ENCODE results near the gene ST7. TPM values are rescaled to one million over a fixed set of nuclear protein-coding genes. Genes with fewer than 3 reads are reported as not detected.
A peak's percentile ranks its signal among the peaks of the same experiment; 100 is the strongest.

ST7 gene
- polyA plus RNA-seq, 2 of the 4 experiments (the other 2 are of a cell fraction), result 16.2 to 26.0 TPM

GRCh38 chr7:117014099-117014656 is 60.9 kb downstream of the ST7 start (continued):
- TF ChIP-seq ELK1 (IDR thresholded peaks at IDR 0.05; ENCODE audit: low read depth, low read length), result no peak
- no peak for TF ChIP-seq EHMT2 (IDR thresholded peaks at IDR 0.05; ENCODE audit: low read depth)
- no peak for TF ChIP-seq PHF8 (IDR thresholded peaks at IDR 0.05; ENCODE audit: borderline replicate concordance, low read depth)
- no peak for TF ChIP-seq HES2 (IDR thresholded peaks at IDR 0.05)

GRCh38 chr7:117014673-117015133 is 61.4 kb downstream of the ST7 start:
- H3K4me3 ChIP-seq, result no peak overlapping the region
- POLR2A ChIA-PET, result no interaction called here
- peak overlapping the region; percentile 35 for H3K4me2 ChIP-seq

GRCh38 chr7:117015258-117016184 is 62.2 kb downstream of the ST7 start:
- no peak overlapping the region for H3K4me3 ChIP-seq
- 83% methylated on average over 4 of the region's 4 CpGs for WGBS (ENCODE audit: missing lambda C conversion rate)
- FAIRE-seq (no peak), DNase-seq (ENCODE audit: low read depth in 1 of 2, low spot score in 1 of 2) (no peak), ATAC-seq (no peak)
- ChIA-PET POLR2A (no interaction called here), CTCF (no interaction called here)
- peaks cover 14% of the 10 kb centered on the region; the same call in 1 of the 3 replicates for H3K4me1 ChIP-seq
- no peaks in the 10 kb centered on the region for H3K9me3 ChIP-seq
- no peak overlapping the region for H3K27ac ChIP-seq
- H3K4me2 ChIP-seq, result peak overlapping the region; percentile 35; the same call in 2 of the 3 replicates
- TF ChIP-seq EP300 (IDR thresholded peaks at IDR 0.05), result no peak
- no peak for TF ChIP-seq PBX3 (IDR thresholded peaks at IDR 0.05)
- TF ChIP-seq HES2 (IDR thresholded peaks at IDR 0.05), result no peak
- TF ChIP-seq FOSL2 (IDR thresholded peaks at IDR 0.05), result no peak
- TF ChIP-seq FOSL2 (CRISPR knock-in tag; IDR thresholded peaks at IDR 0.05), result no peak
- TF ChIP-seq FOXS1 (CRISPR knock-in tag; IDR thresholded peaks at IDR 0.05), result no peak
- no peak for TF ChIP-seq KDM1A (IDR thresholded peaks at IDR 0.05; ENCODE audit: low read depth)
- TF ChIP-seq TP53 (CRISPR knock-in tag; IDR thresholded peaks at IDR 0.05), result no peak
- no peak for TF ChIP-seq MAZ (IDR thresholded peaks at IDR 0.05; ENCODE audit: borderline replicate concordance, low read depth, low read length)
- no peak for TF ChIP-seq ZSCAN20 (CRISPR knock-in tag; IDR thresholded peaks at IDR 0.05)
- no peak for TF ChIP-seq GATA3 (IDR thresholded peaks at IDR 0.05; ENCODE audit: borderline replicate concordance)
- no peak for TF ChIP-seq RNF2 (IDR thresholded peaks at IDR 0.05; ENCODE audit: borderline replicate concordance, low read depth)
- no peak for TF ChIP-seq REST (IDR thresholded peaks at IDR 0.05)
- TF ChIP-seq CHD2 (IDR thresholded peaks at IDR 0.05; ENCODE audit: low read length, partially characterized antibody), result no peak

More at GRCh38 chr7:117014673-117015133, 61.4 kb downstream of the ST7 start:
- ATAC-seq (peak in 1 of 2 experiments; percentile 63; a peak in 2 of 6 replicates), DNase-seq (ENCODE audit: low read depth in 1 of 2, low spot score in 1 of 2) (peak in 1 of 2 experiments; percentile 21), FAIRE-seq (no peak)
- 55% methylated on average over 6 of the region's 6 CpGs for WGBS (ENCODE audit: missing lambda C conversion rate)
- TF ChIP-seq ELK1 (IDR thresholded peaks at IDR 0.05; ENCODE audit: low read depth, low read length), result no peak
- TF ChIP-seq EHF (CRISPR knock-in tag; IDR thresholded peaks at IDR 0.05), result no peak
- TF ChIP-seq EHMT2 (IDR thresholded peaks at IDR 0.05; ENCODE audit: low read depth), result no peak
- TF ChIP-seq ESRRA (IDR thresholded peaks at IDR 0.05; ENCODE audit: borderline replicate concordance, low read length), result no peak
- TF ChIP-seq MYC (IDR thresholded peaks at IDR 0.05; ENCODE audit: borderline replicate concordance, low read length), result no peak
- Histone ChIP-seq H3K4me1 (peaks cover 14% of the 10 kb centered on the region; the same call in 1 of the 3 replicates), H3K27ac (no peak overlapping the region; a peak in 1 of 6 replicates), H3K9me3 (no peaks in the 10 kb centered on the region)
- CTCF ChIA-PET, result interaction anchor here (1.3 kb wide), 1 partner anchor 30 kb away, joined by 3 read pairs; no protein-coding TSS in a partner anchor
